GM19193 (cell line): Measurements from ENCODE around the gene STARD4.

Source experiments
- POLR2A ChIP-seq: IDR thresholded peaks from 4 replicates; pipeline ENCODE4 v1.6.1; 2011; ENCODE audit not compliant: insufficient read depth, insufficient read length; ENCODE audit errors: extremely low read depth

The STARD4 gene

GRCh38 chr5:111512375-111513130 lies at the start of gene STARD4:
STARD4 (minus strand) TSS chr5:111512535; CDS start chr5:111507433, 5,102 bp downstream.
- peak; percentile 99 for TF ChIP-seq POLR2A

- TF ChIP-seq POLR2A: no peak
Measured at GRCh38 chr5:111559680-111560079, 47.3 kb upstream of the STARD4 start.

GRCh38 chr5:111557686-111558085 lies 45.4 kb upstream of the STARD4 start:
- TF ChIP-seq POLR2A: no peak

GRCh38 chr5:111557111-111557510 lies 44.8 kb upstream of the STARD4 start:
- no peak for TF ChIP-seq POLR2A

- TF ChIP-seq POLR2A: no peak
Measured at GRCh38 chr5:111556501-111556900, 44.2 kb upstream of the STARD4 start.

- no peak for TF ChIP-seq POLR2A
Measured at GRCh38 chr5:111555760-111556159, 43.4 kb upstream of the STARD4 start.

GRCh38 chr5:111553868-111554267 lies 41.5 kb upstream of the STARD4 start:
- TF ChIP-seq POLR2A: no peak

- TF ChIP-seq POLR2A: no peak
Measured at GRCh38 chr5:111552896-111553295, 40.6 kb upstream of the STARD4 start.

GRCh38 chr5:111552492-111552891 lies 40.2 kb upstream of the STARD4 start:
- no peak for TF ChIP-seq POLR2A

GRCh38 chr5:111551569-111552275 lies 39.4 kb upstream of the STARD4 start:
- TF ChIP-seq POLR2A: no peak

GRCh38 chr5:111551161-111551560 lies 38.8 kb upstream of the STARD4 start:
- TF ChIP-seq POLR2A: no peak

- no peak for TF ChIP-seq POLR2A
Measured at GRCh38 chr5:111550282-111551020, 38.1 kb upstream of the STARD4 start.

- no peak for TF ChIP-seq POLR2A
Measured at GRCh38 chr5:111548992-111549649, 36.8 kb upstream of the STARD4 start.

GRCh38 chr5:111548348-111548950 lies 36.1 kb upstream of the STARD4 start:
- TF ChIP-seq POLR2A: no peak
